Caco-2 (cell line): Measurements from ENCODE around the gene RESF1. TPM values are rescaled to one million over a fixed set of nuclear protein-coding genes. Genes with fewer than 3 reads are reported as not detected.

Experiments used
- BruUV-seq: library from RNA; stranded (reverse); fragments of 400-500 nt; replicated peaks from 2 replicates; lab custom pipeline; 2021; lab: Mats Ljungman, UMichigan
- CTCF ChIA-PET: fragments of 300-600 bp; sonication (Branson Sonifier 250); formaldehyde crosslinking; loops from one replicate; lab custom pipeline; 2022; ENCODE audit warnings: antibody characterized with exemption; lab: Charles Lee
- POLR2A ChIA-PET: fragments of 300-600 bp; sonication (Branson Sonifier 250); formaldehyde crosslinking; loops from one replicate; lab custom pipeline; 2022; ENCODE audit warnings: antibody characterized with exemption; lab: Charles Lee
- DNase-seq, 2 experiments: peaks; one replicate each; pipeline versions ENCODE4 v3.0.0 to v3.0.0-alpha.2; 2020 to 2022
- H3K27me3 ChIP-seq: replicated peaks from 2 replicates; pipeline ENCODE4 v1.6.0; 2011; ENCODE audit warnings: low read length; ENCODE audit not compliant: control insufficient read depth, insufficient read depth
- H3K36me3 ChIP-seq: 2 replicates; pipeline ENCODE4 v1.5.1; 2011; ENCODE audit warnings: low read length; ENCODE audit not compliant: control insufficient read depth, insufficient read depth
- H3K4me1 ChIP-seq: fragments of 250-450 bp; sonication (Bioruptor Pico); 2 replicates; pipeline ENCODE4 v1.5.1; 2020; ENCODE audit warnings: mild to moderate bottlenecking
- H3K4me3 ChIP-seq: 2 replicates; pipeline ENCODE4 v1.5.1; 2011; ENCODE audit warnings: low read depth, mild to moderate bottlenecking, control low read depth, low read length
- H3K9me3 ChIP-seq: fragments of 250-450 bp; sonication (Bioruptor Pico); 2 replicates; pipeline ENCODE4 v1.5.1; 2020; ENCODE audit warnings: mild to moderate bottlenecking, moderate library complexity
- H3K27ac Mint-ChIP-seq: one replicate; pipeline ENCODE4 v1.8.0; 2022; ENCODE audit warnings: mixed read lengths; ENCODE audit not compliant: unreplicated experiment
- H3K27me3 Mint-ChIP-seq: one replicate; pipeline ENCODE4 v1.8.0; 2022; ENCODE audit warnings: mixed read lengths; ENCODE audit not compliant: insufficient read depth, unreplicated experiment
- H3K36me3 Mint-ChIP-seq: one replicate; pipeline ENCODE4 v1.8.0; 2022; ENCODE audit warnings: mild to moderate bottlenecking, mixed read lengths; ENCODE audit not compliant: insufficient read depth, unreplicated experiment
- H3K4me1 Mint-ChIP-seq: one replicate; pipeline ENCODE4 v1.8.0; 2022; ENCODE audit warnings: low read depth, mixed read lengths; ENCODE audit not compliant: unreplicated experiment
- H3K4me3 Mint-ChIP-seq: one replicate; pipeline ENCODE4 v1.8.0; 2022; ENCODE audit warnings: mild to moderate bottlenecking, moderate library complexity, mixed read lengths; ENCODE audit not compliant: unreplicated experiment
- H3K9me3 Mint-ChIP-seq: one replicate; pipeline ENCODE4 v1.8.0; 2022; ENCODE audit warnings: mixed read lengths; ENCODE audit not compliant: unreplicated experiment
- intact Hi-C: fragments of 100-400 bp; cut with micrococcal nuclease; formaldehyde crosslinking; loops from one replicate; pipeline ENCODE4 v1.10.0; 2022; ENCODE audit not compliant: unreplicated experiment
- total RNA-seq: library from RNA; stranded (reverse); gene quantifications from 2 replicates; pipeline ENCODE4 v1.2.3, GENCODE V29; 2022
- TF ChIP-seq, protein P1 (sequence below), 2 experiments: fragments of 200-600 bp in 1 of 2; IDR thresholded peaks; 1 replicate in 1 of 2; 2 replicates in 1 of 2; pipeline versions ENCODE4 v1.5.1 to v1.8.0; 2011 to 2022; ENCODE audit warnings: antibody characterized with exemption in 1 of 2, control low read depth in 1 of 2, inconsistent platforms in 1 of 2, low read depth in 1 of 2, low read length in 1 of 2, mild to moderate bottlenecking in 1 of 2, moderate library complexity in 1 of 2; ENCODE audit not compliant: insufficient read depth in 1 of 2, severe bottlenecking in 1 of 2, unreplicated experiment in 1 of 2

The RESF1 gene
- total RNA-seq, 1 experiment from 2014 or later, result 118 TPM

DNA sequence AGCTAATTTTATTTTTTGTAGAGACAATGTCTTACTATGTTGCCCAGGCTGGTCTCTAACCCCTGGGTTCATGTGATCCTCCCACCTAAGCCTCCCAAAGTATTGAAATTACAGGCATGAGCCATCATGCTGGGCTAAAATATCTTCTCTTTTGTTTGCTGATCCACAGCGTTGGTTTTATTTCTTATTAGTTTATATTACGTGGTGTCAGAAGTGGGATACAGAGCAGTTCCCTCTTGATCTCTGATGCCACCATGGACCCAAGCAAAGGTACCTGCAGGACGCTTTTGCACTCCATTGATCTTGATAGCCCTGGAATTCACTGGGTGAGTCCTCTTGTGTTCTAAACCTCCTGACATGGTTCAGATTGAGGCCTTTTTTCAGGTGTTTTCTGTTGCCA lies 43.8 kb upstream of the RESF1 start:
- intact Hi-C loops, result no loop called here
- CTCF ChIA-PET, result no interaction called here

DNA sequence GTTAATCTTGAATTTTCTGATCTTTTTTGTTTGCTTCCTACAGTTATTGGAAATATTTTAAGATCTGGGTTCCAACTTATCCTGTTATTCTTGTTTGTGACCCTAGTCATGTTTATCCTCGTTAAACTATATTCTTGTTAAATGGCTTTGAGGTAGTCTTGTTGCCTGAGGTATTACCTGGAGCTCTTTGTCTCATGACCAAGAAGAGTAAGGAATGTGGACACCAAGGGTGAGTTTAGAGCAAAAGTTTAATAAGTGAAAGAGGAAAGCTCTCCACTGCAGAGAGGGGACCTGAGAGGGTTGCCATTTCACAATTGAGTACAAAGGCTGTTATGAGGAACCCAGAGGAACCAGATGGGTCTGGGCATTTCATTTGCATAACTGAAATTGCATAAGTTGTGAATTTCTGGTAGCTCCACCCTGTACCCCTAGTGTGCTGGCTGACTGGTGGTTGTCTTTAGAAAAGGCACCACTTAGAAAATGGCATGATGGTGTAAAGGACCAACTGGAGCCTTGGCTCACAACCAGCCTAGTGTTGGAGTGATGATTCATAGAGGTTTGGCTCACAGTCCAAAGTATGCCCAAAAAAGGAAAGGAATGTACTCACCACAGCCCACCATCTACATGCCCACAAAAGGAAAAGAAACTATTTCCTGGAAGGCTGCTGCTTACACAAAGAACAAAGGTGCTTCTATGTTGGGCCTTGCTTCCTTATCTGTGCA lies 36.7 kb upstream of the RESF1 start:
- Histone ChIP-seq H3K9me3 (peaks cover 45% of the 10 kb centered on the region), H3K36me3 (no peaks in the 10 kb centered on the region), H3K27me3 (no peaks in the 10 kb centered on the region), H3K4me3 (no peak overlapping the region), H3K4me1 (no peaks in the 10 kb centered on the region)
- no peak for DNase-seq
- H3K4me3 Mint-ChIP-seq, result no peak overlapping the region
- TF ChIP-seq, protein P1, sequence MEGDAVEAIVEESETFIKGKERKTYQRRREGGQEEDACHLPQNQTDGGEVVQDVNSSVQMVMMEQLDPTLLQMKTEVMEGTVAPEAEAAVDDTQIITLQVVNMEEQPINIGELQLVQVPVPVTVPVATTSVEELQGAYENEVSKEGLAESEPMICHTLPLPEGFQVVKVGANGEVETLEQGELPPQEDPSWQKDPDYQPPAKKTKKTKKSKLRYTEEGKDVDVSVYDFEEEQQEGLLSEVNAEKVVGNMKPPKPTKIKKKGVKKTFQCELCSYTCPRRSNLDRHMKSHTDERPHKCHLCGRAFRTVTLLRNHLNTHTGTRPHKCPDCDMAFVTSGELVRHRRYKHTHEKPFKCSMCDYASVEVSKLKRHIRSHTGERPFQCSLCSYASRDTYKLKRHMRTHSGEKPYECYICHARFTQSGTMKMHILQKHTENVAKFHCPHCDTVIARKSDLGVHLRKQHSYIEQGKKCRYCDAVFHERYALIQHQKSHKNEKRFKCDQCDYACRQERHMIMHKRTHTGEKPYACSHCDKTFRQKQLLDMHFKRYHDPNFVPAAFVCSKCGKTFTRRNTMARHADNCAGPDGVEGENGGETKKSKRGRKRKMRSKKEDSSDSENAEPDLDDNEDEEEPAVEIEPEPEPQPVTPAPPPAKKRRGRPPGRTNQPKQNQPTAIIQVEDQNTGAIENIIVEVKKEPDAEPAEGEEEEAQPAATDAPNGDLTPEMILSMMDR (IDR thresholded peaks at IDR 0.05; ENCODE audit: insufficient read depth in 1 of 2, low read depth in 1 of 2, low read length in 1 of 2, severe bottlenecking in 1 of 2, unreplicated experiment in 1 of 2), result no peak
- ChIA-PET CTCF (no interaction called here), POLR2A (no interaction called here)
- intact Hi-C loops, result no loop called here
- no peak overlapping the region for H3K27ac Mint-ChIP-seq
- H3K4me1 Mint-ChIP-seq, result no peaks in the 10 kb centered on the region
- peaks cover 5% of the 10 kb centered on the region for H3K36me3 Mint-ChIP-seq
- H3K27me3 Mint-ChIP-seq, result no peaks in the 10 kb centered on the region
- H3K9me3 Mint-ChIP-seq, result peaks cover 51% of the 10 kb centered on the region
- no TSS peak for BruUV-seq

More for the DNA sequence above, 43.8 kb upstream of the RESF1 start:
- Histone ChIP-seq H3K9me3 (peaks cover 34% of the 10 kb centered on the region), H3K27me3 (no peaks in the 10 kb centered on the region), H3K36me3 (no peaks in the 10 kb centered on the region), H3K4me1 (no peaks in the 10 kb centered on the region), H3K4me3 (no peak overlapping the region)
- H3K27ac Mint-ChIP-seq, result no peak overlapping the region
- no peaks in the 10 kb centered on the region for H3K4me1 Mint-ChIP-seq
- peaks cover 38% of the 10 kb centered on the region for H3K9me3 Mint-ChIP-seq
- H3K4me3 Mint-ChIP-seq, result no peak overlapping the region
- TF ChIP-seq, protein P1 (IDR thresholded peaks at IDR 0.05; ENCODE audit: insufficient read depth in 1 of 2, low read depth in 1 of 2, low read length in 1 of 2, severe bottlenecking in 1 of 2, unreplicated experiment in 1 of 2), result no peak
- no peaks in the 10 kb centered on the region for H3K27me3 Mint-ChIP-seq
- no peak for DNase-seq
- no TSS peak for BruUV-seq
- peaks cover 5% of the 10 kb centered on the region for H3K36me3 Mint-ChIP-seq
- POLR2A ChIA-PET, result interaction anchor here (0.6 kb wide), 2 partner anchors 15 to 101 kb away, joined by 3 read pairs; no protein-coding TSS in a partner anchor

DNA sequence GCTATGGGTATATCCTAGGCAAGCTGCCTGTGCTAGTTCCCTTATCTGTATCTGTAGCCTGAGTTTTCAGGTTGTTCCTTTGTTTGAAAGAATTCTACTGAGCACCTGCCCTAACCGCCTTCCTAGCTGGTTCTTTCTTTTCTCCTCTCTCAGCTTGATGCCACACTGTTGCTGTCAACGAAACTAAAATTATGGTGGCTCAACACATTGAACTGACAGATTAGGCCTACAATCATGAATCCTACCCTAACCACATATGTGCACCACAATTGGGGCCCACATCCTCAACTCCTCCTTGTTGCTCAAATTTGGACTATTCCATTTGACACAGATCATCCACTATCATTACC lies 36.2 kb upstream of the RESF1 start:
- Mint-ChIP-seq H3K27ac (no peak overlapping the region), H3K4me3 (no peak overlapping the region), H3K4me1 (no peaks in the 10 kb centered on the region), H3K27me3 (no peaks in the 10 kb centered on the region), H3K36me3 (peaks cover 5% of the 10 kb centered on the region), H3K9me3 (peaks cover 51% of the 10 kb centered on the region)
- H3K4me1 ChIP-seq, result no peaks in the 10 kb centered on the region
- peaks cover 45% of the 10 kb centered on the region for H3K9me3 ChIP-seq
- H3K36me3 ChIP-seq, result no peaks in the 10 kb centered on the region
- no TSS peak for BruUV-seq
- TF ChIP-seq, protein P1 (IDR thresholded peaks at IDR 0.05; ENCODE audit: insufficient read depth in 1 of 2, low read depth in 1 of 2, low read length in 1 of 2, severe bottlenecking in 1 of 2, unreplicated experiment in 1 of 2), result no peak
- ChIA-PET CTCF (no interaction called here), POLR2A (interaction anchor here (0.6 kb wide), 1 partner anchor 108 kb away, joined by 4 read pairs; no protein-coding TSS in a partner anchor)
- H3K27me3 ChIP-seq, result no peaks in the 10 kb centered on the region
- no peak for DNase-seq
- intact Hi-C loops, result no loop called here
- H3K4me3 ChIP-seq, result no peak overlapping the region
